Caco-2 (cell line): ENCODE results near the gene PAK6. TPM values are rescaled to one million over a fixed set of nuclear protein-coding genes. Genes with fewer than 3 reads are reported as not detected.

Experiments used
- BruUV-seq: library from RNA; stranded (reverse); fragments of 400-500 nt; replicated peaks from 2 replicates; lab custom pipeline; 2021; lab: Mats Ljungman, UMichigan
- CTCF ChIA-PET: fragments of 300-600 bp; sonication (Branson Sonifier 250); formaldehyde crosslinking; loops from one replicate; lab custom pipeline; 2022; ENCODE audit warnings: antibody characterized with exemption; lab: Charles Lee
- POLR2A ChIA-PET: fragments of 300-600 bp; sonication (Branson Sonifier 250); formaldehyde crosslinking; loops from one replicate; lab custom pipeline; 2022; ENCODE audit warnings: antibody characterized with exemption; lab: Charles Lee
- DNase-seq, 2 experiments: peaks; one replicate each; pipeline versions ENCODE4 v3.0.0 to v3.0.0-alpha.2; 2020 to 2022
- H3K27me3 ChIP-seq: replicated peaks from 2 replicates; pipeline ENCODE4 v1.6.0; 2011; ENCODE audit warnings: low read length; ENCODE audit not compliant: control insufficient read depth, insufficient read depth
- H3K36me3 ChIP-seq: 2 replicates; pipeline ENCODE4 v1.5.1; 2011; ENCODE audit warnings: low read length; ENCODE audit not compliant: control insufficient read depth, insufficient read depth
- H3K4me1 ChIP-seq: fragments of 250-450 bp; sonication (Bioruptor Pico); 2 replicates; pipeline ENCODE4 v1.5.1; 2020; ENCODE audit warnings: mild to moderate bottlenecking
- H3K4me3 ChIP-seq: 2 replicates; pipeline ENCODE4 v1.5.1; 2011; ENCODE audit warnings: low read depth, mild to moderate bottlenecking, control low read depth, low read length
- H3K9me3 ChIP-seq: fragments of 250-450 bp; sonication (Bioruptor Pico); 2 replicates; pipeline ENCODE4 v1.5.1; 2020; ENCODE audit warnings: mild to moderate bottlenecking, moderate library complexity
- H3K27ac Mint-ChIP-seq: one replicate; pipeline ENCODE4 v1.8.0; 2022; ENCODE audit warnings: mixed read lengths; ENCODE audit not compliant: unreplicated experiment
- H3K27me3 Mint-ChIP-seq: one replicate; pipeline ENCODE4 v1.8.0; 2022; ENCODE audit warnings: mixed read lengths; ENCODE audit not compliant: insufficient read depth, unreplicated experiment
- H3K36me3 Mint-ChIP-seq: one replicate; pipeline ENCODE4 v1.8.0; 2022; ENCODE audit warnings: mild to moderate bottlenecking, mixed read lengths; ENCODE audit not compliant: insufficient read depth, unreplicated experiment
- H3K4me1 Mint-ChIP-seq: one replicate; pipeline ENCODE4 v1.8.0; 2022; ENCODE audit warnings: low read depth, mixed read lengths; ENCODE audit not compliant: unreplicated experiment
- H3K4me3 Mint-ChIP-seq: one replicate; pipeline ENCODE4 v1.8.0; 2022; ENCODE audit warnings: mild to moderate bottlenecking, moderate library complexity, mixed read lengths; ENCODE audit not compliant: unreplicated experiment
- H3K9me3 Mint-ChIP-seq: one replicate; pipeline ENCODE4 v1.8.0; 2022; ENCODE audit warnings: mixed read lengths; ENCODE audit not compliant: unreplicated experiment
- CTCF ChIP-seq, 2 experiments: fragments of 200-600 bp in 1 of 2; IDR thresholded peaks; 1 replicate in 1 of 2; 2 replicates in 1 of 2; pipeline versions ENCODE4 v1.5.1 to v1.8.0; 2011 to 2022; ENCODE audit warnings: antibody characterized with exemption in 1 of 2, control low read depth in 1 of 2, inconsistent platforms in 1 of 2, low read depth in 1 of 2, low read length in 1 of 2, mild to moderate bottlenecking in 1 of 2, moderate library complexity in 1 of 2; ENCODE audit not compliant: insufficient read depth in 1 of 2, severe bottlenecking in 1 of 2, unreplicated experiment in 1 of 2
- intact Hi-C: fragments of 100-400 bp; cut with micrococcal nuclease; formaldehyde crosslinking; loops from one replicate; pipeline ENCODE4 v1.10.0; 2022; ENCODE audit not compliant: unreplicated experiment
- total RNA-seq: library from RNA; stranded (reverse); gene quantifications from 2 replicates; pipeline ENCODE4 v1.2.3, GENCODE V29; 2022

PAK6 gene
- total RNA-seq, 1 experiment from 2014 or later, result 20.7 TPM

DNA sequence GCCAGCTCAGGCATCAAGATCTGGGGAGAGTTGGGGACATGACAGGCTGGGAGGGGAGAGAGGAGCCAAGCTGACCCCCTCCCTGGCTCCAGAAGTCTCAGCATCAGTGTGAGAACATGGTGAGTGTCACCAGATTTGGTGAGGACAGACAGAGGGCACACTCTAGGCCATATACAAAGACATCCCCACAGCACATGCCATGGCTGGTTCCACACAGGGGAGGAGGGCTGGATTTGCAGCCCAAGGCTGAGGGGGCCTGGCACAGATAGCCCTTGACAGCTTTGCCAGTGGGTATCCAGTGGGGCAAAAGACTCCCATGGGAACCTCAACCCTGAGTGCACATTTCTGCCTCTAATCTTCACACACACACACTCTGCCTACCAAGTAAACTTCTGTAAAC, 54.1 kb downstream of the PAK6 start:
- no peak overlapping the region for H3K4me3 ChIP-seq
- BruUV-seq, result no TSS peak
- H3K36me3 ChIP-seq, result no peaks in the 10 kb centered on the region
- no peaks in the 10 kb centered on the region for H3K27me3 ChIP-seq
- peaks cover 6% of the 10 kb centered on the region for H3K4me1 ChIP-seq
- DNase-seq, result no peak
- ChIA-PET POLR2A (no interaction called here), CTCF (no interaction called here)
- H3K27ac Mint-ChIP-seq, result no peak overlapping the region
- H3K4me3 Mint-ChIP-seq, result no peak overlapping the region
- H3K9me3 ChIP-seq, result no peaks in the 10 kb centered on the region
- no peak for TF ChIP-seq CTCF (IDR thresholded peaks at IDR 0.05; ENCODE audit: insufficient read depth in 1 of 2, low read depth in 1 of 2, low read length in 1 of 2, severe bottlenecking in 1 of 2, unreplicated experiment in 1 of 2)
- no peaks in the 10 kb centered on the region for H3K9me3 Mint-ChIP-seq
- intact Hi-C loops, result no loop called here
- H3K27me3 Mint-ChIP-seq, result no peaks in the 10 kb centered on the region
- peaks cover 11% of the 10 kb centered on the region for H3K4me1 Mint-ChIP-seq
- no peaks in the 10 kb centered on the region for H3K36me3 Mint-ChIP-seq

DNA sequence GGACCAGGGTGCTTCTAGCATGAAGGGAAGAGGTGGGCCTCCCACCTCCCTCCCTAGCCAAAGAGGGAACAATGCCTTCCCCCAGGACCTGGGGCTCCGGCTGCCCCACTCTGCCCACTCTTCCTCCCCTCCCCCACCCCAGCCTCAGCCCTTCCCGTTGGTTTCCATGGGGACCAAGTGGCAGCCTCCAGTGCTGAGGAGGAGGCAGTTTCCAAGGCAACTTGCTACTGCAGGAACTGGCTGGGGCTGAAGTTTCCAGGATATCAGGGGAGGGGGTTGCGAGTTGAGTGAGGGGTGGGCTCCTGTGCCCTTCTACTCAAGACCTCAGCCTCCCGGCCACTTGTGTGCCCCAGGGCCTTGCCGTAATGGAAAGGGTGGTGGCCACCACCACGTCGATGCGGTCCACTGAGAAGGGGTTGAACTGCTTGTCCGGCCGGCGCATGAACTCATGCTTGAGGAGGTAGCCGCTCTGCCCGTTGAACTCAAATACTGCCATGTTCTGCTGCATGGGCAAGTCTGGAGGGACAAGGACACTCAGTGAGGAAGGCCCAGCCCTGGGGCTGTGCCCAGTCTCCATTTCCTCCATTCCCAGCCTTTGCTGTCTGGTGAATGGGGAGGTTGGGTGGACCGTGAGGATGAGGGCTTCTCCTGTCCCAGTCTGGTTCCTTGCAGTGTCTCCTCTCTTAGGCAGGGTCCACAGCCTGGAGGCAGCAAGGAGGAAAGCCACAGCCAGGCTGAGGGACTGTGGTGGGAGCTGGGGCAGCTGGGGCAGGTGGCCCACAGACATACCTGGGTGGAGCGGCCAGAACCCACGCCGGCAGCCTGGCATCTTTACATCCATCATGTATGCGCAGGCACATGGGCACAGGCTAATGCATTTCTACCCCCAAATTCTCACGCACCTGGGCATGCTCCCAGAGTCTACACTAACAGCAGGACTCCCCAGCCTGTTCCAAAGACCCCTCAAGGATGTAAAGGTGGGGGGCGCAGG, 55.3 kb downstream of the PAK6 start:
- no peak for DNase-seq
- POLR2A ChIA-PET, result no interaction called here
- no peaks in the 10 kb centered on the region for H3K27me3 ChIP-seq
- CTCF ChIA-PET, result no interaction called here
- Mint-ChIP-seq H3K4me1 (peaks cover 11% of the 10 kb centered on the region), H3K27ac (no peak overlapping the region), H3K36me3 (no peaks in the 10 kb centered on the region), H3K4me3 (no peak overlapping the region), H3K9me3 (no peaks in the 10 kb centered on the region), H3K27me3 (no peaks in the 10 kb centered on the region)
- intact Hi-C loops, result no loop called here
- no peak overlapping the region for H3K4me3 ChIP-seq
- H3K4me1 ChIP-seq, result peaks cover 6% of the 10 kb centered on the region
- H3K9me3 ChIP-seq, result no peaks in the 10 kb centered on the region
- no peaks in the 10 kb centered on the region for H3K36me3 ChIP-seq
- BruUV-seq, result no TSS peak
- TF ChIP-seq CTCF (IDR thresholded peaks at IDR 0.05; ENCODE audit: insufficient read depth in 1 of 2, low read depth in 1 of 2, low read length in 1 of 2, severe bottlenecking in 1 of 2, unreplicated experiment in 1 of 2), result no peak

GRCh38 chr15:40295297-40295696, 56.4 kb downstream of the PAK6 start:
- intact Hi-C loops, result no loop called here
- Mint-ChIP-seq H3K4me1 (peaks cover 11% of the 10 kb centered on the region), H3K36me3 (no peaks in the 10 kb centered on the region), H3K9me3 (no peaks in the 10 kb centered on the region), H3K4me3 (no peak overlapping the region), H3K27me3 (no peaks in the 10 kb centered on the region), H3K27ac (no peak overlapping the region)
- TF ChIP-seq CTCF (IDR thresholded peaks at IDR 0.05; ENCODE audit: insufficient read depth in 1 of 2, low read depth in 1 of 2, low read length in 1 of 2, severe bottlenecking in 1 of 2, unreplicated experiment in 1 of 2), result no peak
- Histone ChIP-seq H3K9me3 (no peaks in the 10 kb centered on the region; the same call in 1 of the 2 replicates), H3K4me1 (peaks cover 6% of the 10 kb centered on the region), H3K4me3 (no peak overlapping the region), H3K27me3 (no peaks in the 10 kb centered on the region), H3K36me3 (no peaks in the 10 kb centered on the region)
- POLR2A ChIA-PET, result no interaction called here
- CTCF ChIA-PET, result no interaction called here
- no TSS peak for BruUV-seq
- DNase-seq, result no peak
